Measurements from ENCODE around the gene ATM. TPM values are rescaled to one million over a fixed set of nuclear protein-coding genes. Genes with fewer than 3 reads are reported as not detected.
"Not testable (repeated sequence)": the region's sequence is repeated elsewhere in the genome, so short reads cannot be mapped to it uniquely, and the experiment has no call there.

The ATM gene
- total RNA-seq, 1 donor from 2014 or later: 16.0 TPM

- H3K9me3 ChIP-seq: no peaks in the 10 kb centered on the region
- H3K4me3 ChIP-seq: no peak overlapping the region
- no peak overlapping the region for H3K27ac ChIP-seq
- H3K36me3 ChIP-seq: peaks cover 53 to 92% of the 10 kb centered on the region in 2 donors
- H3K4me1 ChIP-seq: no peaks in the 10 kb centered on the region
- intact Hi-C loops (cut with DNase I): no loop called here
- no peak for DNase-seq (ENCODE audit: low spot score in 2 of 2)
- no peak for TF ChIP-seq CTCF (IDR thresholded peaks at IDR 0.05)
- H3K27me3 ChIP-seq: no peaks in the 10 kb centered on the region
These were observed 30.3 kb downstream of the ATM start for GRCh38 chr11:108253176-108253575.

GRCh38 chr11:108269583-108269982, 46.7 kb downstream of the ATM start:
- TF ChIP-seq CTCF (IDR thresholded peaks at IDR 0.05): no peak
- H3K4me1 ChIP-seq: no peaks in the 10 kb centered on the region
- H3K36me3 ChIP-seq: peaks cover 24 to 38% of the 10 kb centered on the region in 2 donors
- no peak overlapping the region for H3K27ac ChIP-seq
- H3K4me3 ChIP-seq: no peak overlapping the region
- H3K27me3 ChIP-seq: no peaks in the 10 kb centered on the region
- intact Hi-C loops (cut with DNase I): no loop called here
- peaks cover 0 to 2% of the 10 kb centered on the region in 2 donors for H3K9me3 ChIP-seq
- DNase-seq (ENCODE audit: low spot score in 2 of 2): no peak

- H3K9me3 ChIP-seq; H3K4me1 ChIP-seq; H3K27ac ChIP-seq; intact Hi-C loops (cut with DNase I); H3K27me3 ChIP-seq; H3K4me3 ChIP-seq; DNase-seq (ENCODE audit: low spot score in 2 of 2): not testable (repeated sequence)
- peaks cover 37 to 64% of the 10 kb centered on the region in 2 donors for H3K36me3 ChIP-seq
These were observed 54.2 kb downstream of the ATM start for GRCh38 chr11:108276985-108277616.

- TF ChIP-seq CTCF (IDR thresholded peaks at IDR 0.05): no peak
- Histone ChIP-seq H3K27ac (peak overlapping the region; percentile 22 to 57), H3K4me1 (peaks cover 0 to 5% of the 10 kb centered on the region in 2 donors), H3K36me3 (peaks cover 42 to 55% of the 10 kb centered on the region in 2 donors), H3K9me3 (peaks cover 0 to 7% of the 10 kb centered on the region in 2 donors), H3K27me3 (no peaks in the 10 kb centered on the region), H3K4me3 (no peak overlapping the region)
- DNase-seq (ENCODE audit: low spot score in 2 of 2): no peak
- intact Hi-C loops (cut with DNase I): no loop called here
These were observed 55.7 kb downstream of the ATM start for GRCh38 chr11:108278546-108278945.

GRCh38 chr11:108278954-108279353, 56.1 kb downstream of the ATM start:
- H3K36me3 ChIP-seq: peaks cover 43 to 56% of the 10 kb centered on the region in 2 donors
- TF ChIP-seq CTCF (IDR thresholded peaks at IDR 0.05): no peak
- peaks cover 0 to 5% of the 10 kb centered on the region in 2 donors for H3K4me1 ChIP-seq
- intact Hi-C loops (cut with DNase I): no loop called here
- DNase-seq (ENCODE audit: low spot score in 2 of 2): no peak
- no peaks in the 10 kb centered on the region for H3K27me3 ChIP-seq
- H3K4me3 ChIP-seq: no peak overlapping the region
- peak overlapping the region; percentile 22 to 57 for H3K27ac ChIP-seq
- H3K9me3 ChIP-seq: peaks cover 0 to 7% of the 10 kb centered on the region in 2 donors

- no peak overlapping the region for H3K4me3 ChIP-seq
- no peaks in the 10 kb centered on the region for H3K27me3 ChIP-seq
- no peaks in the 10 kb centered on the region for H3K9me3 ChIP-seq
- DNase-seq (ENCODE audit: low spot score in 2 of 2): no peak
- H3K4me1 ChIP-seq: no peaks in the 10 kb centered on the region
- H3K36me3 ChIP-seq: peaks cover 40 to 62% of the 10 kb centered on the region in 2 donors
- intact Hi-C loops (cut with DNase I): no loop called here
- TF ChIP-seq CTCF (IDR thresholded peaks at IDR 0.05): no peak
- H3K27ac ChIP-seq: no peak overlapping the region
These were observed 63.5 kb downstream of the ATM start for GRCh38 chr11:108286370-108286769.

Data from ascending aorta (tissue), 2 donors.